Panc1 (cell line): Measurements from ENCODE around the gene C17orf75. TPM values are rescaled to one million over a fixed set of nuclear protein-coding genes. Genes with fewer than 3 reads are reported as not detected.

Experiments used
- ATAC-seq: fragments of 200-7000 bp; cut with Tn5 transposase; 2 replicates; pipeline ENCODE4 v1.9.1; 2020; ENCODE audit warnings: mild to moderate bottlenecking, moderate library complexity
- BruUV-seq: library from RNA; stranded (reverse); fragments of 400-500 nt; replicated peaks from 2 replicates; lab custom pipeline; 2021; lab: Mats Ljungman, UMichigan
- CTCF ChIA-PET: fragments of 300-600 bp; sonication (Branson Sonifier 250); formaldehyde crosslinking; loops from one replicate; lab custom pipeline; 2022; ENCODE audit warnings: antibody characterized with exemption; lab: Charles Lee
- POLR2A ChIA-PET: fragments of 300-600 bp; sonication (Branson Sonifier 250); formaldehyde crosslinking; loops from one replicate; lab custom pipeline; 2022; ENCODE audit warnings: antibody characterized with exemption; lab: Charles Lee
- DNase-seq: peaks from one replicate; pipeline ENCODE4 v3.0.0-alpha.2; 2010; ENCODE audit warnings: low read depth, low spot score
- H3K27ac ChIP-seq: 2 replicates; pipeline ENCODE4 v1.5.1; 2011; ENCODE audit warnings: mild to moderate bottlenecking, low read length, inconsistent platforms
- H3K27me3 ChIP-seq: fragments of 200-500 bp; sonication (Bioruptor generic); 2 replicates; pipeline ENCODE4 v1.6.0; 2014; ENCODE audit warnings: low read length, inconsistent platforms; ENCODE audit not compliant: control insufficient read depth, insufficient read depth
- H3K36me3 ChIP-seq: fragments of 200-500 bp; sonication (Bioruptor generic); 2 replicates; pipeline ENCODE4 v1.5.1; 2014; ENCODE audit warnings: inconsistent platforms, mild to moderate bottlenecking, low read length, moderate library complexity; ENCODE audit not compliant: control insufficient read depth, insufficient read depth
- H3K4me1 ChIP-seq: 2 replicates; pipeline ENCODE4 v1.5.1; 2011; ENCODE audit warnings: inconsistent platforms, mild to moderate bottlenecking, low read length, moderate library complexity; ENCODE audit not compliant: control insufficient read depth, insufficient read depth
- H3K4me3 ChIP-seq, 2 experiments: 2 replicates each; pipeline ENCODE4 v1.5.1; 2011 to 2012; ENCODE audit warnings: low read depth in 2 of 2, low read length in 2 of 2, mild to moderate bottlenecking in 2 of 2, inconsistent platforms in 1 of 2, moderate library complexity in 1 of 2
- H3K9me3 ChIP-seq: fragments of 200-500 bp; sonication (Bioruptor generic); 2 replicates; pipeline ENCODE4 v1.5.1; 2014; ENCODE audit warnings: low read depth, mild to moderate bottlenecking, inconsistent platforms, low read length, moderate library complexity; ENCODE audit not compliant: control insufficient read depth, insufficient read depth
- CTCF ChIP-seq: fragments of 450-650 bp; IDR thresholded peaks from 2 replicates; pipeline ENCODE4 v1.5.1; 2017; ENCODE audit warnings: mild to moderate bottlenecking
- POLR2AphosphoS5 ChIP-seq: IDR thresholded peaks from 2 replicates; pipeline ENCODE4 v1.6.1; 2012; ENCODE audit warnings: mild to moderate bottlenecking, low read depth, low read length, moderate library complexity
- REST ChIP-seq, 2 experiments: IDR thresholded peaks; 2 replicates each; pipeline ENCODE4 v1.6.1; 2011 to 2012; ENCODE audit warnings: low read depth in 2 of 2, control low read depth in 1 of 2, low read length in 1 of 2, mild to moderate bottlenecking in 1 of 2, moderate library complexity in 1 of 2; ENCODE audit not compliant: insufficient read depth in 1 of 2
- SIN3A ChIP-seq: IDR thresholded peaks from 2 replicates; pipeline ENCODE4 v1.6.1; 2012; ENCODE audit warnings: low read depth, mild to moderate bottlenecking, low read length, moderate library complexity, borderline replicate concordance; ENCODE audit not compliant: insufficient read depth
- TCF7L2 ChIP-seq: IDR thresholded peaks from 2 replicates; pipeline ENCODE4 v1.6.1; 2011; ENCODE audit warnings: mild to moderate bottlenecking, low read depth, low read length, inconsistent platforms
- in situ Hi-C: cut with HindIII; loops from 2 replicates; pipeline ENCODE4 v1.10.0; 2016; ENCODE audit warnings: low sequenced_read_pairs, low pct_unique_long_range_greater_than_20kb
- intact Hi-C: fragments of 100-400 bp; cut with micrococcal nuclease; formaldehyde crosslinking; loops from one replicate; pipeline ENCODE4 v1.10.0; 2022; ENCODE audit not compliant: unreplicated experiment
- total RNA-seq: library from RNA; stranded (reverse); gene quantifications from one replicate; pipeline ENCODE4 v1.2.1, GENCODE V29; 2021; ENCODE audit not compliant: unreplicated experiment

Gene C17orf75
- total RNA-seq, 1 experiment from 2014 or later = 31.6 TPM

- no TSS peak for BruUV-seq
- H3K4me3 ChIP-seq = no peak overlapping the region
- POLR2A ChIA-PET = no interaction called here
- no peak for DNase-seq
- intact Hi-C loops (no loop called here), in situ Hi-C loops (no loop called here)
- peak overlapping the region; percentile 45; the same call in 1 of the 2 replicates for H3K27ac ChIP-seq
- H3K36me3 ChIP-seq = no peaks in the 10 kb centered on the region
- TF ChIP-seq SIN3A = no peak
- no peak for TF ChIP-seq REST (IDR thresholded peaks at IDR 0.05; ENCODE audit: insufficient read depth in 1 of 2, low read depth in 2 of 2, low read length in 1 of 2)
- H3K9me3 ChIP-seq = no peaks in the 10 kb centered on the region
- CTCF ChIA-PET = no interaction called here
- no peaks in the 10 kb centered on the region for H3K27me3 ChIP-seq
- H3K4me1 ChIP-seq = peaks cover 11% of the 10 kb centered on the region
- ATAC-seq = 0 out of 2 replicates have a peak, but pooled peaks have one; percentile 11
Measured at GRCh38 chr17:32303781-32304288, 38.1 kb downstream of the C17orf75 start.

GRCh38 chr17:32302860-32303649 lies 38.9 kb downstream of the C17orf75 start:
- ChIA-PET POLR2A (no interaction called here), CTCF (interaction anchor here (0.5 kb wide), 1 partner anchor 16 kb away, joined by 4 read pairs; no protein-coding TSS in a partner anchor)
- no peaks in the 10 kb centered on the region for H3K27me3 ChIP-seq
- intact Hi-C loops = no loop called here
- no peak for DNase-seq
- peaks cover 17% of the 10 kb centered on the region for H3K4me1 ChIP-seq
- in situ Hi-C loops = no loop called here
- no TSS peak for BruUV-seq
- no peaks in the 10 kb centered on the region for H3K36me3 ChIP-seq
- H3K4me3 ChIP-seq = no peak overlapping the region
- no peak for ATAC-seq
- H3K9me3 ChIP-seq = no peaks in the 10 kb centered on the region
- no peak for TF ChIP-seq SIN3A
- TF ChIP-seq TCF7L2 = no peak
- TF ChIP-seq REST (IDR thresholded peaks at IDR 0.05; ENCODE audit: insufficient read depth in 1 of 2, low read depth in 2 of 2, low read length in 1 of 2) = no peak
- no peak for TF ChIP-seq CTCF
- no peak for TF ChIP-seq POLR2AphosphoS5
- no peak overlapping the region for H3K27ac ChIP-seq
